Measurements from ENCODE around the gene ZNF219. TPM values are rescaled to one million over a fixed set of nuclear protein-coding genes. Genes with fewer than 3 reads are reported as not detected.

Gene ZNF219
- total and polyA plus RNA-seq, 2 of the 13 experiments (the other 11 are each of a cell fraction or from before 2014, with no cell fraction given) = 34.5 to 36.6 TPM

DNA sequence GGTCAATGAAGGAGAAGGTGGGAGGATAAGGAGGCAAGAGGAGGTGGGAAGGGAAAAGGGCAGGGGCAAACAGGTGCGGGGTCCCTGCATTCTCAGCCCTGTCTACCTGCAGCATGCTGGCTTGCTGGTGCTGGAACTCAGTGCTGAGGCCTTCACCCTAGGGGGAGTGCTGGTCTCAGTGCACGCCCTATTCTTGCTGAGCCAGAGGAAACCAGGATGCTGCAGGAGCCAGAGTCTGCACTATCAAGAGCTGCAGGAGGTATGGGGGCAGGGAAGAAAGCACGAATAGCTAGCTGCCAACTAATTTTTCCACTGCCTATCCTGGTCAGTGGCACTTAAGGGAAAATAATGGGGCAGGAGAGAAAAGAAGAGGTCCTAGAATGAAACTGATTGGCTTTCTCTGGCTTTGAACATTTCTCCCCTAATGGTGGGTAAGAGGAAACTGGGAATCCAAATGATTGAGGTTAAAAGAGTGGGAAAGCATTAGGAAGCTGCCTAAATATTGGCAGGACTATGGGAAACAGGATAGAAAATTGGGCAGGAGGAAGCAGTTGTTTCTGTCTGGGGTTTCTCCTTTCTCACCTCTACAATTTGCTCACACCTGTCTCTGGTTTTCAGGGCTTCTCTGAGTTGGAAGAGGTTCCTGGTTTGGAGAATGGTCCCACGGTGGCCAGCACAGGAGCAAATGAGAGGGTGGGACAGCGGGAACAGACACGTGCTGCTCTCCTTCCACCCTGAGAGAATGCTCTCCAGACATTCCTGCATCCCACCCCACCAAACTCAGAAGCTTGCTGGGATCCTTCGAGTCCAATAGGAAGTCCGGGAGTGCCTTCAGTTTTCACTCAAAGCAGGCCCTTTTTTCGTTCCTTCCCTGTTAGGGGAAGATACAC is 4.3 kb upstream of the ZNF219 start (continued):
- TF ChIP-seq, protein P1, sequence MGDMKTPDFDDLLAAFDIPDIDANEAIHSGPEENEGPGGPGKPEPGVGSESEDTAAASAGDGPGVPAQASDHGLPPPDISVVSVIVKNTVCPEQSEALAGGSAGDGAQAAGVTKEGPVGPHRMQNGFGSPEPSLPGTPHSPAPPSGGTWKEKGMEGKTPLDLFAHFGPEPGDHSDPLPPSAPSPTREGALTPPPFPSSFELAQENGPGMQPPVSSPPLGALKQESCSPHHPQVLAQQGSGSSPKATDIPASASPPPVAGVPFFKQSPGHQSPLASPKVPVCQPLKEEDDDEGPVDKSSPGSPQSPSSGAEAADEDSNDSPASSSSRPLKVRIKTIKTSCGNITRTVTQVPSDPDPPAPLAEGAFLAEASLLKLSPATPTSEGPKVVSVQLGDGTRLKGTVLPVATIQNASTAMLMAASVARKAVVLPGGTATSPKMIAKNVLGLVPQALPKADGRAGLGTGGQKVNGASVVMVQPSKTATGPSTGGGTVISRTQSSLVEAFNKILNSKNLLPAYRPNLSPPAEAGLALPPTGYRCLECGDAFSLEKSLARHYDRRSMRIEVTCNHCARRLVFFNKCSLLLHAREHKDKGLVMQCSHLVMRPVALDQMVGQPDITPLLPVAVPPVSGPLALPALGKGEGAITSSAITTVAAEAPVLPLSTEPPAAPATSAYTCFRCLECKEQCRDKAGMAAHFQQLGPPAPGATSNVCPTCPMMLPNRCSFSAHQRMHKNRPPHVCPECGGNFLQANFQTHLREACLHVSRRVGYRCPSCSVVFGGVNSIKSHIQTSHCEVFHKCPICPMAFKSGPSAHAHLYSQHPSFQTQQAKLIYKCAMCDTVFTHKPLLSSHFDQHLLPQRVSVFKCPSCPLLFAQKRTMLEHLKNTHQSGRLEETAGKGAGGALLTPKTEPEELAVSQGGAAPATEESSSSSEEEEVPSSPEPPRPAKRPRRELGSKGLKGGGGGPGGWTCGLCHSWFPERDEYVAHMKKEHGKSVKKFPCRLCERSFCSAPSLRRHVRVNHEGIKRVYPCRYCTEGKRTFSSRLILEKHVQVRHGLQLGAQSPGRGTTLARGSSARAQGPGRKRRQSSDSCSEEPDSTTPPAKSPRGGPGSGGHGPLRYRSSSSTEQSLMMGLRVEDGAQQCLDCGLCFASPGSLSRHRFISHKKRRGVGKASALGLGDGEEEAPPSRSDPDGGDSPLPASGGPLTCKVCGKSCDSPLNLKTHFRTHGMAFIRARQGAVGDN (CRISPR knock-in tag; IDR thresholded peaks at IDR 0.05) = peak; percentile 62
- TF ChIP-seq ZNF292 (CRISPR knock-in tag; IDR thresholded peaks at IDR 0.05; ENCODE audit: borderline replicate concordance, low read depth) (no peak), ZNF737 (CRISPR knock-in tag; IDR thresholded peaks at IDR 0.05; ENCODE audit: borderline replicate concordance) (no peak), GTF3A (CRISPR knock-in tag; conservative IDR thresholded peaks at IDR 0.05) (0 out of 2 replicates have a peak, but pooled peaks have one; percentile 46), ATF1 (CRISPR knock-in tag; IDR thresholded peaks at IDR 0.05) (no peak), BCL6 (CRISPR knock-in tag; IDR thresholded peaks at IDR 0.05) (no peak), ZNF772 (CRISPR knock-in tag; IDR thresholded peaks at IDR 0.05) (no peak), ZBTB1 (CRISPR knock-in tag; IDR thresholded peaks at IDR 0.05; ENCODE audit: borderline replicate concordance) (no peak), GLI4 (CRISPR knock-in tag; IDR thresholded peaks at IDR 0.05; ENCODE audit: borderline replicate concordance) (no peak), SRSF1 (optimal IDR thresholded peaks at IDR 0.05; ENCODE audit: low read depth, low read length) (no peak), BRD4 (CRISPR knock-in tag; IDR thresholded peaks at IDR 0.05) (no peak), SRF (IDR thresholded peaks at IDR 0.05; ENCODE audit: low read depth, low read length) (no peak), ZNF761 (CRISPR knock-in tag; conservative IDR thresholded peaks at IDR 0.05) (0 out of 2 replicates have a peak, but pooled peaks have one; percentile 16), ZNF124 (CRISPR knock-in tag; IDR thresholded peaks at IDR 0.05) (no peak), ZNF446 (CRISPR knock-in tag; IDR thresholded peaks at IDR 0.05) (no peak), RXRA (CRISPR knock-in tag; IDR thresholded peaks at IDR 0.05) (no peak), NCOA1 (CRISPR knock-in tag; IDR thresholded peaks at IDR 0.05) (no peak), SAFB2 (CRISPR knock-in tag; IDR thresholded peaks at IDR 0.05; ENCODE audit: borderline replicate concordance, low read depth) (0 out of 2 replicates have a peak, but pooled peaks have one; percentile 52), ZFP36L1 (CRISPR knock-in tag; IDR thresholded peaks at IDR 0.05) (no peak), SSRP1 (CRISPR knock-in tag; IDR thresholded peaks at IDR 0.05) (no peak), TCF12 (IDR thresholded peaks at IDR 0.05) (no peak), TCF12 (CRISPR knock-in tag; IDR thresholded peaks at IDR 0.05) (0 out of 2 replicates have a peak, but pooled peaks have one; percentile 8)
- TF ChIP-seq, protein P2, sequence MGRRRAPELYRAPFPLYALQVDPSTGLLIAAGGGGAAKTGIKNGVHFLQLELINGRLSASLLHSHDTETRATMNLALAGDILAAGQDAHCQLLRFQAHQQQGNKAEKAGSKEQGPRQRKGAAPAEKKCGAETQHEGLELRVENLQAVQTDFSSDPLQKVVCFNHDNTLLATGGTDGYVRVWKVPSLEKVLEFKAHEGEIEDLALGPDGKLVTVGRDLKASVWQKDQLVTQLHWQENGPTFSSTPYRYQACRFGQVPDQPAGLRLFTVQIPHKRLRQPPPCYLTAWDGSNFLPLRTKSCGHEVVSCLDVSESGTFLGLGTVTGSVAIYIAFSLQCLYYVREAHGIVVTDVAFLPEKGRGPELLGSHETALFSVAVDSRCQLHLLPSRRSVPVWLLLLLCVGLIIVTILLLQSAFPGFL (CRISPR knock-in tag; IDR thresholded peaks at IDR 0.05) = no peak
- TF ChIP-seq, protein P3, sequence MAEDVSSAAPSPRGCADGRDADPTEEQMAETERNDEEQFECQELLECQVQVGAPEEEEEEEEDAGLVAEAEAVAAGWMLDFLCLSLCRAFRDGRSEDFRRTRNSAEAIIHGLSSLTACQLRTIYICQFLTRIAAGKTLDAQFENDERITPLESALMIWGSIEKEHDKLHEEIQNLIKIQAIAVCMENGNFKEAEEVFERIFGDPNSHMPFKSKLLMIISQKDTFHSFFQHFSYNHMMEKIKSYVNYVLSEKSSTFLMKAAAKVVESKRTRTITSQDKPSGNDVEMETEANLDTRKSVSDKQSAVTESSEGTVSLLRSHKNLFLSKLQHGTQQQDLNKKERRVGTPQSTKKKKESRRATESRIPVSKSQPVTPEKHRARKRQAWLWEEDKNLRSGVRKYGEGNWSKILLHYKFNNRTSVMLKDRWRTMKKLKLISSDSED (CRISPR knock-in tag; IDR thresholded peaks at IDR 0.05) = no peak
- TF ChIP-seq, protein P4, sequence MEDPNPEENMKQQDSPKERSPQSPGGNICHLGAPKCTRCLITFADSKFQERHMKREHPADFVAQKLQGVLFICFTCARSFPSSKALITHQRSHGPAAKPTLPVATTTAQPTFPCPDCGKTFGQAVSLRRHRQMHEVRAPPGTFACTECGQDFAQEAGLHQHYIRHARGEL (CRISPR knock-in tag; IDR thresholded peaks at IDR 0.05) = no peak

Data from HepG2 (cell line).